Cardiac muscle cell (in vitro differentiated cells and primary cell): Measurements from ENCODE around the gene NR5A2. TPM values are rescaled to one million over a fixed set of nuclear protein-coding genes. Genes with fewer than 3 reads are reported as not detected.
A peak's percentile ranks its signal among the peaks of the same experiment; 100 is the strongest.

Experiments used
- DNase-seq, 2 donors: peaks; one replicate each; pipeline versions ENCODE4 v3.0.0 to v3.0.0-alpha.2; 2010 to 2017; ENCODE audit warnings: low read depth in 1 of 2, low spot score in 1 of 2
- H3K27ac ChIP-seq: fragments of 200-600 bp; sonication (generic); 2 replicates; pipeline ENCODE4 v1.5.1; 2016
- H3K27me3 ChIP-seq: fragments of 200-600 bp; sonication (generic); 2 replicates; pipeline ENCODE4 v1.6.0; 2016; ENCODE audit warnings: control low read depth
- H3K36me3 ChIP-seq: fragments of 200-600 bp; sonication (generic); 2 replicates; pipeline ENCODE4 v1.5.1; 2016; ENCODE audit warnings: control low read depth
- H3K4me1 ChIP-seq: fragments of 200-600 bp; sonication (generic); 2 replicates; pipeline ENCODE4 v1.8.1; 2017; ENCODE audit warnings: low read depth, mild to moderate bottlenecking, mixed run types
- H3K4me3 ChIP-seq: fragments of 200-600 bp; sonication (generic); 2 replicates; pipeline ENCODE4 v1.5.1; 2016; ENCODE audit warnings: mild to moderate bottlenecking
- H3K9me3 ChIP-seq: fragments of 200-600 bp; sonication (generic); 2 replicates; pipeline ENCODE4 v1.5.1; 2017; ENCODE audit warnings: low read depth, mild to moderate bottlenecking, control low read depth
- polyA plus RNA-seq: library from polyadenylated mRNA; unstranded; fragments of >200 nt; fragmentation: Nextera tagmentation; extraction: Ambion mirVana; gene quantifications from 2 replicates; pipeline ENCODE4 v1.2.1, GENCODE V29; 2016
- total RNA-seq: library from RNA; depleted of rRNA; stranded (reverse); fragments of >200 nt; gene quantifications from 2 replicates; pipeline ENCODE4 v1.2.3, GENCODE V29; 2016
- TF ChIP-seq, protein P1 (sequence below): IDR thresholded peaks from 2 replicates; pipeline ENCODE4 v1.5.1; 2012; ENCODE audit warnings: low read depth, mild to moderate bottlenecking, low read length

Gene NR5A2
- total and polyA plus RNA-seq, 2 experiments from 2014 or later: 0.15 TPM; not detected in 1

DNA sequence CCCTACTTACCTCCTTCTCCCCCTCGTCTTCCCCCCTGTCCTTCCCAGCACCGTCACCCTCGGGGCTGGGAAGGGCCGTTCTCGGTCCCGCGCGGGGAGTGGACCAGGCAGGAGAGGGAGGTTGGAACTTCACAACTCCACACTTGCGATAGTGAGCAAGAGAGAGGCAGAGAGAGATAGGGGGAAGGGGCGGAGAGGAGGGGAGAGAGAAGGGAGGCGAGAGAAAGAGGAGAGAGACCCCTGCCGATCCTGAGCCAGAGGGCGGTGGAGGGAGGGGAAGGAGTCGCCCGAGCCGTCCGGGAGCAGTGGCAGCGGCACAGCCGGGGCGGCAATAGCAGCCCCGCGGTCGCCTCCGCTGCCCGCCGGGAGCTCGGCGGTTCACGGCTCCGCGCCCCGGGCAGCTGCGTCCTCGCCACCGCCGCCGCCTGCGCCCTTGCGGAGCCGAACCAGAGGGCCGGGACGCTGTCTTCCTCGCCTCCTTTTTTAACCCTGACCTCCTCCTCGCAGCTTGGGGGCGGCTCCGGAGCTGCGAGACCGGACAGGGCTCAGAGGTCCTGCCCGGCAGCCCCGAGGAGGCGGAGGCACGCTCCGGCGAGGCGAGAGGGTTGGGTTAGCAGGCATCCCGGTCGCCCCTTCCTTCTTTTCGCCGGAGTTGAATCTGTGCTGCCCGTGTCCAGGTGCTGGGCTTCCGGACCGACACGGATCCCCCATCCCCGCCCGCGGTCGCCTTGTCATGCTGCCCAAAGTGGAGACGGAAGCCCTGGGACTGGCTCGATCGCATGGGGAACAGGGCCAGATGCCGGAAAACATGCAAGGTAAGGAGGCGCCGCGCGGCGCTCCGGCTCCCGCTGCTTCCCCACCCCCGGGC lies 11.7 kb downstream of the NR5A2 start:
- Histone ChIP-seq H3K27me3 (peaks cover 100% of the 10 kb centered on the region), H3K4me1 (peaks cover 15% of the 10 kb centered on the region), H3K36me3 (no peaks in the 10 kb centered on the region), H3K9me3 (no peaks in the 10 kb centered on the region), H3K4me3 (peak overlapping the region; percentile 34), H3K27ac (no peak overlapping the region)
- TF ChIP-seq, protein P1, sequence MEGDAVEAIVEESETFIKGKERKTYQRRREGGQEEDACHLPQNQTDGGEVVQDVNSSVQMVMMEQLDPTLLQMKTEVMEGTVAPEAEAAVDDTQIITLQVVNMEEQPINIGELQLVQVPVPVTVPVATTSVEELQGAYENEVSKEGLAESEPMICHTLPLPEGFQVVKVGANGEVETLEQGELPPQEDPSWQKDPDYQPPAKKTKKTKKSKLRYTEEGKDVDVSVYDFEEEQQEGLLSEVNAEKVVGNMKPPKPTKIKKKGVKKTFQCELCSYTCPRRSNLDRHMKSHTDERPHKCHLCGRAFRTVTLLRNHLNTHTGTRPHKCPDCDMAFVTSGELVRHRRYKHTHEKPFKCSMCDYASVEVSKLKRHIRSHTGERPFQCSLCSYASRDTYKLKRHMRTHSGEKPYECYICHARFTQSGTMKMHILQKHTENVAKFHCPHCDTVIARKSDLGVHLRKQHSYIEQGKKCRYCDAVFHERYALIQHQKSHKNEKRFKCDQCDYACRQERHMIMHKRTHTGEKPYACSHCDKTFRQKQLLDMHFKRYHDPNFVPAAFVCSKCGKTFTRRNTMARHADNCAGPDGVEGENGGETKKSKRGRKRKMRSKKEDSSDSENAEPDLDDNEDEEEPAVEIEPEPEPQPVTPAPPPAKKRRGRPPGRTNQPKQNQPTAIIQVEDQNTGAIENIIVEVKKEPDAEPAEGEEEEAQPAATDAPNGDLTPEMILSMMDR: no peak
- peak in 1 of 2 donors; percentile 59 for DNase-seq

DNA sequence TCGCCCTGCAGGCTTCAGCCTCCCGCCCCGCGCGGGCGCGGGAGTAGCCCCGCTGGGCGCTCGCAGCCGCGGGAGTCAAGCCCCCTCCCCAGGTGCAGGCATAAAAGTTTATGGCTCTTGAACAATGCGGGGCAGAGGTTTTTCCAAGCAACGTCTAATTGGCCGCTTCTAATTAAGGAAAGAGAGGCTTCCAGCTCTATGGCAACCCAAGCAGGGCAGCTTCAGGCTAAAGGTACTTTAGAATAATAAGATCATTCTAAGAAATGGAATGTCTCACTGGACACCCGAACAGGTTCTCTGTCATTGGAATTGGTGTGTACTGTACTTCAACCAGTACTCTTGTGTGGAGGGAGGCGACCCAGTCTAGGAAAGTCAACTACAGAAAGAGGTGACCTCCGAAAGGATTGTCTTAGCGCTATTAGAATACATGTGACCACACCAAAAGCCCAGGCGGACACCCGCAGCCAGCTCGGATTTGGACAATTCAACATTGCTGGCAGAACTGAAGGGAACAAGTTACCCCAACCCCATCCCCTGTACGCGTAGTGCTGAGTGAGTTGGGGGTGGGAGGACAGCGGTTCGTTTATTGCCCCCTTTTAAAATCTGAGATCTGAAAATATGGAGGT lies 12.5 kb downstream of the NR5A2 start:
- H3K36me3 ChIP-seq: no peaks in the 10 kb centered on the region

DNA sequence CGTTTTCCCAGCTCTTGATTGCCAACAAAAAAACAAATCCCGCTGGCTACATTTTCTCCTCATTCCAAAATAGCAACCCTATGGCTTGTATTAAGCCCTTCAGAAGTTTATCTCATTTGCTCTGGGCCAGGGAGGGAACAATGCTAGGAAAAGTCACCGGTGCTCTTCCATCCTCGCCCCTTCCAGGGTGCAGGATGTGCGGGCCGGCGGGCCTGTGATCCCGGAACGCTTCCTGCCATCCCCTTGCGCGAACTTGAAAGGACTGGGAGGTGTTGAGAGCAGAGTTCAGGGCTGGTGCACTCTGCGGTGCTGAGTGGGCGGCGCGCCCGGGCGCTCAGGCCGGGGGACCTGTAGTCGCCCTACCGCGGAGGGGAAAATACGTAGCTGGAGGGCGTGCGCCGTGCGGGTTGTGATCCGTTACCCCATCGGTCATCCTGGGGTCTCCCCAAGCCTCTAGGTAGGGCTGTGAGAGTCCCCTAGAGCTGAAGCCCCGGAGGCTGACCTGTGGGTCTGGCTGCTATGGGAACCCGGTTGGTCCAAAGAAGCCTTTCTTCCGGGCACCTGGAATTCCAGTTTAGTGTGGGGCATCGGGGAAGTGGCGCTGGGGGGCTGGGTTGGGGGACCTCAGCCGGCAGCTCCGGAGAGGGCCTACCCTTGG lies 13.1 kb downstream of the NR5A2 start:
- DNase-seq: peak in 1 of 2 donors; percentile 35
- Histone ChIP-seq H3K27ac (no peak overlapping the region), H3K27me3 (peaks cover 100% of the 10 kb centered on the region), H3K4me1 (peaks cover 9% of the 10 kb centered on the region), H3K4me3 (peak overlapping the region; percentile 34), H3K9me3 (no peaks in the 10 kb centered on the region), H3K36me3 (no peaks in the 10 kb centered on the region)
- TF ChIP-seq, protein P1: no peak

More for the DNA sequence above, 12.5 kb downstream of the NR5A2 start:
- Histone ChIP-seq H3K27me3 (peaks cover 100% of the 10 kb centered on the region), H3K27ac (no peak overlapping the region), H3K4me3 (peak overlapping the region; percentile 34), H3K9me3 (no peaks in the 10 kb centered on the region), H3K4me1 (peaks cover 13% of the 10 kb centered on the region)
- no peak for DNase-seq
- TF ChIP-seq, protein P1: no peak

DNA sequence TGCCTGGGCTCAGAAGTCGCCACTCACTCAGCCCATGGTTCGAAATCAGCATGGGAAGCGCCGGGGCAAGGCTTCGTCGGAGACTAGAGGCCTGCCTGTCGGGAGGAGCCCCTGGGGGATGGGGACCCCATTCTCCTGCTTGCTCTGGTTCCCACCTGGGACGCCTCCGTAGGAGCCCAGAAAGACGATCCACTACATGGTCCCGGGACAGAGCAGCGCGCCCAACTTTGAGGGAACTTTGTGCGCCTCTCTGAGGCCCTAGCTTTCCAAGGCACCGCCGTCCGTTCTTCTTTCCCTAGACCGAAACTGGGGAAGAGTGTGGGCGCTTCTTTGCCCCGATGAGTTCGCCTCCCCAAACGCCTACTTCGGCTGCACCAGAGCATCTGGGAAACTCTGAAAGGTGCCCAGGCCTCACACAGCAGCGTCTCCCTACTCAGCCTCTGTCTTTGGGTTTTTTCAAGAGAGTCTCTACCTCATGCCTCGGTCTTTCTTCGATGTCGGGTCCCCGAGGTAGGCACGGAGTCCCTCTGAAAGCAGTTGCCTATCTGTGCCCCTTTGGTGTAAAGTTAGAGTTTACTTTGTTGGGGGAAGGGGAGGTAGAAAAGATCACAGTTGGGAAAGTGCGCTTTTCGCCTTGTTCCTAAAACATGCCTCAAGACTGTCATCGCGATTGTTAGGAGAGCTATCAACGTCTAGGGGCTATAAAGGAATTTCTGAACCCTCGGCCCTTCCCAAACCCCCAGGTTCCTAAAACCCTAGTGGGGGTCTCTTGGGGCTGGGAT lies 14.0 kb downstream of the NR5A2 start:
- no peaks in the 10 kb centered on the region for H3K9me3 ChIP-seq
- TF ChIP-seq, protein P1: no peak
- no peaks in the 10 kb centered on the region for H3K36me3 ChIP-seq
- H3K4me1 ChIP-seq: peaks cover 9% of the 10 kb centered on the region
- peaks cover 100% of the 10 kb centered on the region for H3K27me3 ChIP-seq
- no peak for DNase-seq
- H3K27ac ChIP-seq: no peak overlapping the region
- no peak overlapping the region for H3K4me3 ChIP-seq

DNA sequence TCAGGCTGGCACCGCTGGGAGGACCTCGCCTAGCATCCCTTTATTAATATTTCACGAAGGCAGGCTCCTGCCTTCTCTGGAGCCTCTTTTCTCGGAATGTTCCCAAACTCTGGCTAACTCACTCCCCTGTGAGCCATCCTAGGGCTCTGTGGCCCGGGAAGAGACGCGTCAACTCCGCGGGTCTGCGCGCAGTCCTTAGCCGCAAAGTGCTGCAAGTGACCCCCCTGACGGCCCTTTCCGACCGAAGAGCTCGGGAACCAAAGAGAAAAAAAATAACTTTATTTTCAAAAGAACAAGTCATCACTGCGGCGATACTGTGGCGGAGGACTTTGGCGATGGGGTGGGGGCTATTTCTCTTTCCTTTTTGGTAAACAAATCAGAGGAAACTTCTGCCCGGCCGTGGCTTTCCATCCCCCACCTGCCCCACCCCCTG lies 14.6 kb downstream of the NR5A2 start:
- Histone ChIP-seq H3K36me3 (no peaks in the 10 kb centered on the region), H3K9me3 (no peaks in the 10 kb centered on the region), H3K27me3 (peaks cover 96% of the 10 kb centered on the region), H3K27ac (no peak overlapping the region), H3K4me1 (peaks cover 9% of the 10 kb centered on the region), H3K4me3 (peak overlapping the region; percentile 13)
- TF ChIP-seq, protein P1: no peak
- DNase-seq: no peak
